Fibroblast of skin of right biceps (primary cell): ENCODE results near the gene COL4A6.
A peak's percentile ranks its signal among the peaks of the same experiment; 100 is the strongest.

Source experiments
- DNase-seq: peaks from one replicate; pipeline ENCODE4 v3.0.0-alpha.2; 2013

Gene COL4A6

DNA sequence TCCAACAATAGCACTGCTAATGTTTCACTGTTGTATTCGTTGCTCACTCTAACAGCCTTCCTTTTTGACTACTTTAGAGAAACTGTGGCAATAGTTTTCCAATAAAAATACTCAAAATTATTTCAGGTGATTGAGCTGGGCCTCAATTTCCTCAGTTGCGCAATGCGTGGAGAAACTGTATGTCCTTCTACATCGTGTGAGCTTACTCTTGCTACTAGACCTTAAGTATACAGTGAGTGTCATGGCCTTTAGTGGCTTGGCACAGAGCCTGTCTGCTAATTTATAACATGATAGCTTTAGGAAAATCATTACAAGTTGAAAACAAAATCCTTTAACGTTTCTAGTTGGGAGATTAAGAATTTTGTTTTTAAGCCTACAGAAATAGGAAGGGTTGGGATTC is 114.5 kb downstream of the COL4A6 start:
- no peak for DNase-seq

- DNase-seq, result no peak
Measured at GRCh38 chrX:108322234-108322633, 116.0 kb downstream of the COL4A6 start.

- DNase-seq, result no peak
Measured at GRCh38 chrX:108316456-108316855, 121.8 kb downstream of the COL4A6 start.

GRCh38 chrX:108313669-108314068 is 124.6 kb downstream of the COL4A6 start:
- DNase-seq, result peak; percentile 30

GRCh38 chrX:108312957-108313356 is 125.3 kb downstream of the COL4A6 start:
- peak; percentile 43 for DNase-seq

DNA sequence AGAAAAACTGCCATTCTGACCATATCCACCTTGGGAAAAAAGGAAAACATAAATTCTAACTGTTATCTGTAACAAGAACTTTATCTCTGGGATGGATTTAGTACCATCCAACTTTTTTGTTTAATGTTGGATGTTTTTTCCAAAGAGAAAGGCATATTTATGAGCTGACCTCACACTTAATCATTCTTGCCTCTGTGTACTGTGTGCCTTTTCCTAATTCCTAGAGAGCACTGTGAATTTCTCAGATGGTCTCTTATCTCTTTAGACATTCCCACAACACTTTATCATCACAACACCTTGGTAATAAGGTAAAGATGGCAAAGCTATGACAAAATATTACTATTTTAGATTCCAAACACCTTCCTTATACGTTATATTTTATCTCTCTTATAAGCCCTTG is 126.2 kb downstream of the COL4A6 start:
- DNase-seq, result no peak

GRCh38 chrX:108310506-108310905 is 127.7 kb downstream of the COL4A6 start:
- DNase-seq, result no peak

DNA sequence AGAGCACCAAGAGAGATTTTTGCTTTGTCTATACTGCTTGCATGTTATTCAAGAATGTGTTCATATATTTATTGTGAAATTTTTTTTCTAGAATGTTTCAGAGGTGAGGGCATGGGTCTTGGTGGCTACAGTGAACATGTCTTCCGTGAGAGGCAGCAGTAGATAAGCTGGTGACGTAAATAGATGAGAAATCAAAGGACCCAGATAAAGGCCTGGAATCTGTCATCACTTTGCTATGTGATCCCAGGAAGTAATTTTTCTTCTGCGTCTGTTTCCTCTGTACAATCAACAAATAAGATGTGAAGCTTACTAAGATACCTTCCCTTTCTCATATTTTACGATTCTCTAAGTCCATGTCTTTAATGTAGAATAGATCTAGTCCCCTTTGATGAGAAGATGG is 129.1 kb downstream of the COL4A6 start:
- DNase-seq, result no peak

- DNase-seq, result no peak
Measured at GRCh38 chrX:108307132-108308085, 130.8 kb downstream of the COL4A6 start.

GRCh38 chrX:108306086-108306485 is 132.1 kb downstream of the COL4A6 start:
- no peak for DNase-seq

DNA sequence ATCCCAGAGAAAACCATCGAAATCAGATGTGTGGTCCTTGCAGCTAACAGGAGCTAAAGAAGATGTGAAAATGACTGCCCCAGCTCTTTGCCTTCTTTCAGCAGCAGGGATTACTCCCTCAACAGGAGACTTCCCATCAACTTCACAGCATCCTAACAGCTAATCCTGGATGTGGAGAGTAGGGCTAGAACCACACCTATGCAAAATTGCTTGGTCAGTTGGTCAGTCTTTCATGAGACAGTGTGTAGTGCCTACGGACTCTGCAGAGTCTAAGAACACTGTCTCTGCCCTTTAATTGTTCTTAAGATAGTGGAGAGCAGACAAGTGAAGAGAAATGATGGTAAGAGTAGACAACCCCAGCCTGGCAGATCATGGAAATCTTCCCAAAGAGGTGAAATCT is 133.5 kb downstream of the COL4A6 start:
- no peak for DNase-seq

- no peak for DNase-seq
Measured at GRCh38 chrX:108304210-108304609, 134.0 kb downstream of the COL4A6 start.

GRCh38 chrX:108303682-108304081 is 134.5 kb downstream of the COL4A6 start:
- DNase-seq, result no peak

DNA sequence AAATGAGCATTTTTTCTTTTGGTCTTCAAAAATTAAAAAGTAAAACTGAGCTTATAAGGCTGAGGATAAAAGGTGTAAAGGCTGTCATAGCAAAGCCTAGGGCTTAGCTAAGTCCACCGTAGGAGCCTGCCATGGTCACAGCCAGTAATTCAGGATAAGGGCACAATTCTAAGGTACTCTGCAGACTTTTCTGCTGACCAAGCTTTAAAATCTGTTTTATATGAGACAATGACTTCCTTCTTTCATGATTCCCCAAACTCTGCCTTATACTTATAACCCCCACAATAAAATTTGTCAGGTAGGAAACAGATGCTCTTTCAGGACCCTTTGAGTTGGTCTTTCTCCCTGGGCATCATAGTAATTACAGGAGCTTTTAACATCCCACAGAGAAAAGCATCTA is 138.5 kb downstream of the COL4A6 start:
- DNase-seq, result no peak

DNA sequence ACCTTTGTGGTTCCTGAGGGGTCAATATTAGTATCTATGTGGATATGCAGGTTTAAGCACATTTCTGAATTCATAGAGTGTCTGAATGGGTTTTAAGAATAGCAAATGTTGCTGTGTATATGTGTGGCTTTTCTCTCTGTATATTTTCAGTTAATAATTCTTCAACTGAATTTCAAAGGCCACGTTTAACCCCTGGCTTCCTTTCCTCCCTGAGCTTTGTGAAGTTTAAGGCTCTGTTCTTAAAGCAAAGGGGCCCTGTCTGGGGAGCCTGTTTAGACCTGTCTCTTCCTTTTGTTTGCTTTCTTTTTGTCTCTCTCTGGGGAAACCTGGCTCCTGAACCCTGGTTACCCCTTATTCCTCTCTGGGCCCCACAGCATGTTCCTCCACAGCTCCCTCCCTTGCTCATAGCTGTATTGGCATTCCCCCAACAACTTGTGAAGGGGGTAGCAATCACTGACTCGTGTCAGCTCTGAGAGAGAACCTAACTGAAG is 139.1 kb downstream of the COL4A6 start:
- peak; percentile 44 for DNase-seq

DNA sequence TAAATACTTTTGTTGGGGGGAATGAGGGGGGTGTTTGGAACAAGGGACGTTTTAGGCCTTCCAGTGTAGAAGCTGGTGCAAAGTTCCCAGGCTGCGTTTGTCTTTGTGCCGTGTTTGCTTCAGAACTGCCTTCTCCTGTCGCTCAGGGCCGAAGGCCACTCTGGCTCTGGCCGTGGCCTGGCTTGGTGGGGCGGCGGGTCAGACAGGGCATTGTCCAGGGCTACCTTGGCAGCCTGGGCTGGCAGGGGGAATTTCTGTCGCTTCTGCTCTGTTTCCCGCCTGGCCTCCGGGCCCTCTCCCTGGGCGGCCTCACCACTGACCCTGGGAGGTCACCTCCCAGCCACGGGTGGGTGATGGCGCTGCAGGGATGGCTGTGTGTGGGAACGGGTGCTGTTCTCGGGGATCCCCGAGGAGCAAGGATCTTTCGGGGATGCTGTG is 140.0 kb downstream of the COL4A6 start:
- DNase-seq, result no peak

DNA sequence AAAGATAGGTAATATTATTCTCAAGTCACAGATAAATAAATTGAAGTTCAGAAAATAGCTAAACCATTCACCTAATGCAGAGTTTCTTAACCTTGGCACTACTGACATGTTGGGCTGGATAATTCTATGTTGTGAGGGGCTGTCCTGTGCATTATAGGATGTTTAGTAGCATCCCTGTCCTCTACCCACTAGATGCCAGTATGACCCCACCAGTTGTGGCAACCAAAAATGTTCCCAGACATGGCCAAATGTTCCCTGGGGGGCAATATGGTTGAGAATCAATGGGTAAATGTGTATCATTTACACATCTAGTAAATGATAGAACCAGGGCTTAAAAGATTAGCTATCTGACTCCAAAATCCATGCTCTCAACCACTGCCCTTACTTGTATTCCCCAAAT is 140.9 kb downstream of the COL4A6 start:
- DNase-seq, result no peak

GRCh38 chrX:108292053-108292452 is 146.2 kb downstream of the COL4A6 start:
- DNase-seq, result no peak

GRCh38 chrX:108285918-108286317 is 152.3 kb downstream of the COL4A6 start:
- DNase-seq, result no peak

DNA sequence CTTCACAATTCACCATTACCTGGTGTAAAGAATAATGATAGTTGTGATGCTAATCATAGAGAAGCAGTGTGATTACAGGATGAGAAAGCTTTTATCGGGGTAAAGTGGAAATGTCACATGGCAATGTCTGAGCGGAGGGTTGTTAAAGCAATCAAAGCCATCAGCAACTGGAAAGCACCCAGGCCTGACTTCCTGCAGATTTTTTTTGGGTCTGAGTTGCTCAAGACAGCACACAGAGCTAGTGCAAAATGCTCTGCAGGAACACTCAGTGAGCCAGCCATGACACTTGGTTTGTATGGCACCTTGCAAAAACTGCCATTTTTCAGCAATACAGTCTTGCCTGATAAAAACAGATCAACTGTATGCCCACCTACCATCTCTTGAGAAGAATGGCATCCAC is 152.9 kb downstream of the COL4A6 start:
- no peak for DNase-seq

DNA sequence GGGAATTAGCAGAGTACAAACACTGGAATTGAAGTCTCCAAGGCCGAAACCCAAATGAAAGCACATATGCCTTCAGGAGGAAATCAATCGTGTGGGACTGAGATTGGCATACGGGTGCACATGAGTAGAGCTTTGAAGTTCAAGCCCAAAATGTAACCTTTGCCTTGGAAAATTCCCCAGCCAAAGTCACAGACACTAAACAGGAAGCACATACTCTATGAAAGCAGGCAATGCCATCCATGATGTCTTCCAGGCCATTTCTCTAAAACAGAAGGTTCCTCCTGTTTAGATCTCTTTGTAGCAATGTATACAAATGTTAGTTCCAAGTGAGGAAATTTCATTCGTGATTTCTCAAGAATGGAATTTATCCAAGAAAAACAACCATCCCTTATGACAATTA is 162.5 kb downstream of the COL4A6 start:
- DNase-seq, result no peak

- no peak for DNase-seq
Measured at GRCh38 chrX:108271397-108271787, 166.8 kb downstream of the COL4A6 start.

DNA sequence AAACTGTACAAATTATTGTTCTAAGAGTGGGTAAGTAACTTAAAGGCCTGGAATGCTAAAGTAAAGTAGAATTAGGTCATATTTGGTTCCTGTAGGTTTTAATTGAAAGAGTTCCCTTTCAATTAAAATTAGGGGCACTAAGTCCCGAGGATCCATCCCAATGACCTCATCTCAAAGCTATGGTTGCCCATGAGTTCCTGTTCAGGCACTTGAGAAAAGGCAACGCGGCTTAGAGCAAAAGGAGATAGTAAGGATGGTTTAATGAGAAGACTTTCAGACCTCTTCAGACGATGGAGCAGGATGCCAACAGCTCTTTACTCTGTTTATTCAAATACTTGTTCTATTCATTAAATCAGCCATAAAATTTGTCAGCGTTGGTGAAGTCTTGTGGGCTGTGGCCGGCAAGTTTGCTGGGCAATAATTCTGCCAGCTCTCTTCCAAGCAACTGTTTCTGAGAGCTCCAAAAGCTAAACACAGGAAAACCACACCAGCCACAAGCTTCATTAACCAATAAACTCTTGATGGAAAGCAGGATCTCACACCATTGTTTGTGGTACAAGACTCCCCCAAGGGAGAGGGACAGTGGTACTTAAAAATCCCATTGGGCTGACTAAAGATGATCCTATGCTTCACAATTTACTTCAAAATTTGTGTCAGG is 167.4 kb downstream of the COL4A6 start:
- peak; percentile 44 for DNase-seq

DNA sequence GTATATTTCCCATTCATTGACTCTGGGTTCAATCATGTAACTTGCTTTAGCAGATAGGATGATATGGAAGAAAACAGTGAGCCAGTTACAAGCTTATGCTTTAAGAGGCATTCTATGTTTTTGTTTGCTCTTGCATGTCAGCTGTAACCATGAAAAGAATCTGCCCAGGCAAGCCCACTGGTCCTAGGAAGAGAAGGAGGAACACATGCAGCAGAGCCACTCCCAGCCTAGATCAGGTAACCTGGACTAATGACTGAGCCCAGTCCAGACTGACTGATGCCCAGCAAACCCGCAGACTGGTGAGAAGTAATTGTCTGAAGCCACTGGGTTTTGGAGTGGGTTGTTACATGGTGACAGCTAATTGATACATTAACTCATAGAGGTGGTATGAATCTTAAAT is 167.9 kb downstream of the COL4A6 start:
- no peak for DNase-seq
